Neuron (in vitro differentiated cells): ENCODE data around the gene JAG2.

ENCODE experiments used
- H2AFZ ChIP-seq: one replicate; pipeline ENCODE4 v1.6.1; 2013; ENCODE audit warnings: low read depth, mild to moderate bottlenecking, inconsistent platforms, low read length, moderate library complexity
- H3K27me3 ChIP-seq: one replicate; pipeline ENCODE4 v1.6.1; 2013; ENCODE audit warnings: low read length; ENCODE audit not compliant: insufficient read depth
- H3K36me3 ChIP-seq: one replicate; pipeline ENCODE4 v1.6.1; 2013; ENCODE audit warnings: low read length; ENCODE audit not compliant: insufficient read depth
- H3K4me1 ChIP-seq: one replicate; pipeline ENCODE4 v1.6.1; 2013; ENCODE audit warnings: low read length; ENCODE audit not compliant: insufficient read depth
- H3K4me3 ChIP-seq: 2 replicates; pipeline ENCODE4 v1.5.1; 2013; ENCODE audit warnings: mild to moderate bottlenecking, low read length, moderate library complexity
- H3K9me3 ChIP-seq: one replicate; pipeline ENCODE4 v1.6.1; 2013; ENCODE audit warnings: low read length

The JAG2 gene

GRCh38 chr14:105145381-105146180, 23.0 kb downstream of the JAG2 start:
- no peak overlapping the region for H3K4me3 ChIP-seq
- H2AFZ ChIP-seq = no peak overlapping the region
- H3K9me3 ChIP-seq = no peaks in the 10 kb centered on the region
- H3K27me3 ChIP-seq = no peaks in the 10 kb centered on the region
- H3K4me1 ChIP-seq = no peaks in the 10 kb centered on the region
- H3K36me3 ChIP-seq = no peaks in the 10 kb centered on the region

DNA sequence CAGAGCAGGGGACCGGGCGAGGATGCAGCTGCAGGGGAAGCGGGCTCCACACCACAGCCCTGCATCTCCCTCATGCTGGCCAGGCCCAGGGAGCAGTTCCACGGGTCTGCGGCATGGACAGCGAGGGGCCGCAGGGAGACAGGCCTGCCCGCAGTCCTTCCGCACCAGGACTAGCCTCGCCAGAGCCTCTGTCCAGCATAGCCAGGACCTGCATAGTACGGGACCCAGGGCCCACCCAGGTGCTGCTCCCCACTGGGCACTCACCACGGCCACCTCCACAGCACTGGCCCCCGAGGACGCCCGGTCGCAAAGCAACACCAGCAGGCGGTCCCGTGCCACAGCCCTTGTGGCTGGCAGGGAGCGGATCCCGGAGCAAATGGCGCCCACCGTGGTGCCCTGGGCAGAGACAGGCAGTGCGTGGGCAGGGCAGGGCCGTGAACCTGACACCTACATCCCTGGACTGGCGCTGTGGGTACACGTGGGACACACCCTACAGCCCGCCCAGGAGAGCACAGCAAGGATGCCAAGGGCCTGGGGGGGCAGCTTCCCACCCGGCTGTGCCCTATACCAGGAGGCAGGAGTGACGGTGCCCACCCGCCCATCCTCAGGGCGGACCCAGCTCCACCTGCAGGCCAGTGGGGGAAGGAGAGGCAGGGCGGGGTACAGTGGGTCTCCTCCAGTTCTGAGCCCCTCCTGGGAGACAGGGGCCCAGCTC, 23.8 kb downstream of the JAG2 start:
- Histone ChIP-seq H3K36me3 (no peaks in the 10 kb centered on the region), H3K27me3 (no peaks in the 10 kb centered on the region), H3K4me1 (no peaks in the 10 kb centered on the region), H3K4me3 (no peak overlapping the region), H3K9me3 (peaks cover under 1% of the 10 kb centered on the region), H2AFZ (no peak overlapping the region)

GRCh38 chr14:105144026-105144665, 24.4 kb downstream of the JAG2 start:
- Histone ChIP-seq H3K4me1 (no peaks in the 10 kb centered on the region), H3K9me3 (peaks cover 7% of the 10 kb centered on the region), H3K4me3 (no peak overlapping the region), H2AFZ (no peak overlapping the region), H3K27me3 (no peaks in the 10 kb centered on the region), H3K36me3 (no peaks in the 10 kb centered on the region)

DNA sequence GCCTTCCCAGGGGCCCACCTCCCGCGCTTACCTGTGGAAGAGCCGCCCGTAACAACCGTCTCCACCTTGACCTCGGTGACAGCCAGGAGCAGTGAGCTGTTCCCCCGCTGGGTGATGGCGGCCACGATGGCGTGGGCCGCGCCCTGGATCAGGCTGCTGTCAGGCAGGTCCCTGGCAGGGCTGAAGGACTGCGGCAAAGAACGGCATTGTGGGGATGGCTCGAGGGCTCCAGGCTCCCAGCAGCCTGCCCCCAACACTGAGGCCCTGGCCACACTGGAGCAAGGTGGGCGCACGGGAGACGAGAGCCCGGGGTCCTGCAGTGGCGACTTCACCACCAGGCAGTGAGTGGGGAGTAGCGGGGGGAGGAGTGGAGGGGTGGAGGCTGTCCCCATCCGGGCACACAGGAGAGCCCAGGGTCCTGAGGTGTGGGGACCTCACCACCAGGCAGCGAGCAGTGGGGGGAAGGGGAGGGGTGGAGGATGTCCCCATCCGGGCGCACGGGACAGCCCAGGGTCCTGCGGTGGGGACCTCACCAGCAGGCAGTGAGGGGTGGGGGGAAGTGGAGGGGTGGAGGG, 25.0 kb downstream of the JAG2 start:
- Histone ChIP-seq H3K4me1 (no peaks in the 10 kb centered on the region), H3K4me3 (no peak overlapping the region), H3K36me3 (no peaks in the 10 kb centered on the region), H3K9me3 (peaks cover 9% of the 10 kb centered on the region), H3K27me3 (no peaks in the 10 kb centered on the region), H2AFZ (no peak overlapping the region)

DNA sequence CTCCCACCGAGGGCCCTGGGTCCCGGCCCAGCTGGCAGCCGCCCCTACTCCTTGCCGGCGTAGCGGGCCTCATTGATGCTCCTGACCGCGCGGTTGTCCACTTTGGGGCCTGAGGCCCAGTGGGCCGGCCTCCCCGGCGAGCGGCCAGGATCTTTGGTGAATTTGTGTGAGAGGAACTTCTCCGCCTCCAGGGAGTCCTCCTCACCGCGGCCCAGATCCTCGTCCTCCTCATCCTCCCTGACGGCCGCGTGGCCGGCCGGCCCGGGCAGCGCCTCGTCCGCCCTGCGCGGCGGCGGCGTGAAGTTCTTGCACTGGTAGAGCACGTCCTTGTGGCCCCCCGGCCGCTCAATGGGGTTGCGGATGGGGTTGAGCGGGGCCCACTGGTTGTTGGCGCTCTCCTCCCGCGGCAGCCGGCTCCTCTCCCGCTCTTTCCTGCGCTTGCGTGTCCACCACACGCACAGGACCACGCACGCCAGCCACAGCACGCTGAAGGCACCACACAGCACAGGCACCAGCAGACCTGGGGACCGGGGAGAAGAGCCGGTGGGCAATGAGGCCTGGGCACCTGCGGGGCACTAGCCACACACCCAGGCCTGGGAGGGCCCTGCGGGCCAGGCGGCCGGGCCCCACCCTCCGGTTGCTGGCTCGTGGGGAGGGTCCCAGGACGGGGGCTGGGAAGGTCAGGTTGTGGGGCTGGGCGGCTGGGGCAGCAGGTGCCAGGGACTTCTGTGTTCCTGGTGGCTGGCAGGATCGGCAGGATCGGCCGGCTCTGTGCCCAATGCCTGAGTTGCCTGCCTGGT, 25.7 kb downstream of the JAG2 start:
- H3K9me3 ChIP-seq = peaks cover 10% of the 10 kb centered on the region
- no peaks in the 10 kb centered on the region for H3K27me3 ChIP-seq
- H3K36me3 ChIP-seq = no peaks in the 10 kb centered on the region
- no peaks in the 10 kb centered on the region for H3K4me1 ChIP-seq
- no peak overlapping the region for H3K4me3 ChIP-seq
- H2AFZ ChIP-seq = no peak overlapping the region

- no peaks in the 10 kb centered on the region for H3K36me3 ChIP-seq
- no peak overlapping the region for H2AFZ ChIP-seq
- no peaks in the 10 kb centered on the region for H3K4me1 ChIP-seq
- no peak overlapping the region for H3K4me3 ChIP-seq
- no peaks in the 10 kb centered on the region for H3K27me3 ChIP-seq
- peaks cover 10% of the 10 kb centered on the region for H3K9me3 ChIP-seq
Measured at GRCh38 chr14:105141486-105142281, 26.9 kb downstream of the JAG2 start.

GRCh38 chr14:105141026-105141425, 27.6 kb downstream of the JAG2 start:
- Histone ChIP-seq H3K36me3 (no peaks in the 10 kb centered on the region), H3K4me1 (no peaks in the 10 kb centered on the region), H3K9me3 (peaks cover 10% of the 10 kb centered on the region), H2AFZ (no peak overlapping the region), H3K4me3 (no peak overlapping the region), H3K27me3 (no peaks in the 10 kb centered on the region)

GRCh38 chr14:105140581-105140980, 28.0 kb downstream of the JAG2 start:
- Histone ChIP-seq H3K4me3 (no peak overlapping the region), H3K4me1 (no peaks in the 10 kb centered on the region), H3K27me3 (no peaks in the 10 kb centered on the region), H3K36me3 (no peaks in the 10 kb centered on the region), H2AFZ (no peak overlapping the region), H3K9me3 (peaks cover 10% of the 10 kb centered on the region)

GRCh38 chr14:105139831-105140239, 28.7 kb downstream of the JAG2 start:
- Histone ChIP-seq H3K36me3 (no peaks in the 10 kb centered on the region), H3K27me3 (no peaks in the 10 kb centered on the region), H3K9me3 (peaks cover 10% of the 10 kb centered on the region), H3K4me1 (no peaks in the 10 kb centered on the region), H3K4me3 (no peak overlapping the region), H2AFZ (no peak overlapping the region)

DNA sequence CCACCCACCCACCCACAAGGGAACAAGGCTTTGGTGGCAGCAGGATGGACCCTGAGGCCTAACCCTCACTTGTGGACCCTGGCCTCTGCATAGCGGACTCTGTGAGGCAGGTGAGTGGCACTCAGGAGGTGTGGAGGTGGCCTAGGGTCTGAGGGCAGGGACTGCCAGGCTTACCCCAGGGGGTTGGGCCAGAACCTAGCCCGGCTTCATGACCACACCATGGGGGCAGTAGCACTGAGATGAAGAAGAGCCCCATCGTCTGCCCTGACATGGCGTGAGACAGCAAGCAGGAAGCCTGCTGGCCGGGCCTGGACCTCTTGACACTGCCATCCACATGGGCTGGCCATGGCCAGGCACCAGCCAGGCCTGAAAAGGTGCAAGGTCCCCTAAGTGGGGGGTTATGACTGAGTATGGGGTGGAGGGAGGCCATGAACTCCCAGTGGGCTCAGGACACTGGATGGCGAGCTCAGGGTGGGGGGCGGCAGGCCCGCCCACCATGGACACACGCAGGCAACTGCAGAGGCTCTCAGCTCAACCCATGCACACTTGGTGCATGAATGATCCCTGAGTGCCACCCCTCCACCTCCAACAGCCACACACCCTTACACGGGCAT, 29.3 kb downstream of the JAG2 start:
- H3K9me3 ChIP-seq = peaks cover 10% of the 10 kb centered on the region
- no peak overlapping the region for H3K4me3 ChIP-seq
- no peaks in the 10 kb centered on the region for H3K36me3 ChIP-seq
- no peaks in the 10 kb centered on the region for H3K4me1 ChIP-seq
- H3K27me3 ChIP-seq = no peaks in the 10 kb centered on the region
- no peak overlapping the region for H2AFZ ChIP-seq

GRCh38 chr14:105138551-105139111, 29.9 kb downstream of the JAG2 start:
- H3K4me1 ChIP-seq = no peaks in the 10 kb centered on the region
- no peaks in the 10 kb centered on the region for H3K36me3 ChIP-seq
- H3K4me3 ChIP-seq = no peak overlapping the region
- no peak overlapping the region for H2AFZ ChIP-seq
- no peaks in the 10 kb centered on the region for H3K27me3 ChIP-seq
- H3K9me3 ChIP-seq = peaks cover 10% of the 10 kb centered on the region
